GM21367 (cell line): Measurements from ENCODE around the gene AHNAK.

Experiments
- ATAC-seq: cut with Tn5 transposase; IDR thresholded peaks from one replicate; pipeline ENCODE4 v1.9.1; 2021; ENCODE audit not compliant: unreplicated experiment

Gene AHNAK

GRCh38 chr11:62498031-62498430, 48.6 kb downstream of the AHNAK start:
- ATAC-seq, result no peak

DNA sequence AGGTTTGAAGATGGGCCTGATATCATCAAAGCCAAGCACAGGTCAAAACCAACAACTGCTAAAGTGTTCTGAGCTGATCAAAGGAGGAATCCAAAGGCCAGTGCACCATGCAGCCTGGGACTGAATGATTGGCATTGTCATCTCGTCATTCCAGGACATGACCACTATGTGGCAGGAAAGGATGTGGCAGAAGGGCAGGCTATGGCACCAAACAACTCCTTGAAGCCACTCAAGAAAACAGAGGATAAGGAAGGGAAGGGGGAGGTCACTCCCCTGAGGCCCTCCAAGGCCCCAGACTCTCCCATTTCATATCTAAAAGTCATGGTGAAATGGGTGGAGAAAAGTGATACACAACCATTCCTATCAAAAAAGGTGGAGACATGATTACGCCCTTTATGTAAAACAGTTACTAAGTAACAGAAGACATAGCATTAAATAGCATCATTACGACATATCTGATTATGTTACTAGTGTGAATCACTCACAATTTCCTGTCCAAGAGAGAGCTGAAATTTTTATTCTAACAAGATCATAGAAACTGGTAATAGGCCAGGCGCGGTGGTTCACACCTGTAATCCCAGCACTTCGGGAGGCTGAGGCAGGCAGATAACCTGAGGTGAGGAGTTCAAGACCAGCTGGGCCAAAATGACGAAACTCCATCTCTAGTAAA, 49.3 kb downstream of the AHNAK start:
- no peak for ATAC-seq

DNA sequence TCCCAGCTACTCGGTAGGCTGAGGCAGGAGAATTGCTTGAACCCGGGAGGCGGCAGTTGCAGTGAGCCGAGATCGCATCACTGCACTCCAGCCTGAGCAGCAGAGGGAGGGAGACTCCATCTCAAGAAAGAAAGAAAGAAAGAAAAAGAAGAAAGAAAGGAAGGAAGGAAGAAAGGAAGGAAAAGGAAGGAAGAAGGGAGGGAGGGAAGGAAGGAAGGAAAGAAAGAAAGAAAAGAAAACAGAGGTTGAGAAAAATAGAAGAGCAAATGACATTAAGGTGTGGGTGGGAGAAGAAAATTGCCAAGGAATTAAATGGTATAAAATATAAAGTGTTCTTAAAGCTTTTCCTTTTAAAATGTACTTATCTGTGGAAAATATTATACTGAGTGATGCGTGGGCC, 49.9 kb downstream of the AHNAK start:
- no peak for ATAC-seq

DNA sequence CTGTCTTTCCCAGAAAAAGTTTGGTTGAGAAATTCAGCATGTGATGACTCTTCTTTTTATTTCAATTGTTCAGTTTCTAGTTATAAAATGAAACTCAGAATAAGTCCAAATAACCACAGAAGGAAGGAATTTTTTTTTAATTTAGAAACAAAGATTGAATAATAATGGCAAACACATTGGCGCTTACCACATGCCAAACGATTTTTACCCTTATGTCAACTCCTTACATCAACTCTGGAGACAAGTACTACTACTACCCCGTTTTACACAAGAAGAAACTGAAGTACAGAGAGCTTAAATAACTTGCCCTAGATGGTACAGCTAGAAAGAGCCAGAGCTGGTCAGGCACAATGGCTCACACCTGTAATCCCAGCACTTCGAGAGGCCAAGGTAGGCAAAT, 52.4 kb downstream of the AHNAK start:
- no peak for ATAC-seq

DNA sequence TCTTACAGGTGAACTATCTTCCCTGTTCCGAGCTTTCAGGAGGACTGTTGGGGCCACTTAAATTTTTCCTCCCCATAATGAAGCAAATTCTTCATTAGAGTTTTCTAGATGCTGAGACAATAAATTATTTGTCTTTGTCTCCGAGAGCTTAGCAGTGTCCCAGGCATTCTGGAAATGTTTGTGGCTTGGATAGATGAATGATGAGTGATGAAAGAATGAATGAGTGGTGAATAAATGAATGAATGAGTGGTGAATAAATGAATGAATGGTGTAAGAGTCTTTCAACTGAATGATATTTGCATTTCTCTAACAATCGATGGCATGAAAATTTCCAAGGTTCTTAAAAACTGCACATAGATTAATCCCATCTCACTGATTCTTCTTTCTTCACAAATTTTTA, 52.8 kb downstream of the AHNAK start:
- ATAC-seq, result no peak

DNA sequence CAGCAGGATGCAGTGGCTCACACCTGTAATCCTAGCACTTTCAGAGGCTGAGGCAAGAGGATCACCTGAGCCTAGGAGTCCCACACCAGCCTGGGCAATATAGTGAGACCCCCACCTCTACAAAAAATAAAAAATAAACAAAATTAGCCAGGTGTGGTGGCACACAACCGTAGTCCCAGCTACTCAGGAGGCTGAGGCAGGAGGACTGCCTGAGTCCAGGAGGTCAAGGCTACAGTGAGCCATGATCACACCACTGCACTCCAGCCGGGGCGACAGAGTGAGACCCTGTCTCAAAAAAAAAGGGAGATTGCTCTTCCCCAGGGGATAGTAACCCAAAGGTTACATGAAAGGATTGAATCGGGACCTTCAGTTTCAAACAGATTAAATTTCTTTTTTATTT, 54.0 kb downstream of the AHNAK start:
- no peak for ATAC-seq

- ATAC-seq, result no peak
Measured at GRCh38 chr11:62491571-62492329, 54.9 kb downstream of the AHNAK start.

GRCh38 chr11:62489204-62489603, 57.4 kb downstream of the AHNAK start:
- no peak for ATAC-seq

DNA sequence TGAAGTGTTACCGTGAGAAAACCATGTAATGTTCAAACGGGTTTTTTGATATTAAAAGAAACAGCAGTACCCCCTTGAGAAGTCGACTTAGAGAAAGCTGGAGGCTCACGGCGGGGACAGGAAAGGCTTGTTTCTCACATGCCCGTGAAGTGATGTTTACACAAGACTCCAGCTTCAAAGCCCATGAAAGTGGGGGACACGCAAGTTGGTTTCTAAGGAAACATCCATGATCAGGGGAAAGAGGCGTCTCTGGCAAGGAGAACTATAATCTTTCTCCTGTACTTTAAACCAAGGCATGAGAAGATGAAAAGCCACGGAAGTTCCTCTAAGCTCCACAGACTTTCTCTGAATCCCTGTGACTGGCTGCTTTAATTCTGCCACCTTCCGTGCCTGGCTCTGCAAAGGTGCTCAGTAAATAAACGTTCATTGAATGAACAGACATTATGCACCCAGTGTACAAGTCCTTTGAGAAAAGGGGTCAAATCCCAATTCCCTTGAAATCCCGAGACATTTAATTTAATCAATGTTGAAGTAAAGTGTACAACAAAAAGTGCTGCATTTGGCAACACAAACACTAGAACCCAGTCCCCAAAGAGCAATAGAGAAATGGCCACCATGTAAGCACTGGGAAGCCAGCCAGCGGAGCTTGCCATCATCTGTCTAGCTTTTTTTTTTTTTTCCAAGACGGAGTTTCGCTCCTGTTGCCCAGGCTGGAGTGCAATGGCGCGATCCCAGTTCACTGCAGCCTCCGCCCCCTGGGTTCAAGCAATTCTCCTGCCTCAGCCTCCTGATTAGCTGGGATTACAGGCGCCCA, 58.7 kb downstream of the AHNAK start:
- no peak for ATAC-seq

- ATAC-seq, result no peak
Measured at GRCh38 chr11:62487136-62487535, 59.5 kb downstream of the AHNAK start.

DNA sequence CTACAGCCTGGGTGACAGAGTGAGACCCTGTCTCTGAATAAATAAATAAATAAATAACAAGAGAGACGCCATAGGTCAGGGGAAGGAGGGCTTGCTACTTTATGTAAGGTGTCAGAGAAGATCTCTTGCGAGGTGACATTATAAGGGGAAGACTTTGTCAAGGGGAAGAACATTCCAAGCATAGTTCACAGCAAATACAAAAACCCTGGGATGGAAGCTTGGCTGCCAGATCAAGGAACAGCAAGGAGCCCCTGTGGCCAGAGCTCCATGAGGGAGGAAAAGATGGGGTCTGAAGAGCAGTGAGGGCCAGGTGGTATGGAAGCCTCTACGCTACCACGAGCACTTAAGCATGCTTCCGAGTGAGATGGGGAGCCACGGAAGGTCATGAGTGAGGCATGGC, 62.3 kb downstream of the AHNAK start:
- ATAC-seq, result no peak

GRCh38 chr11:62482753-62483152, 63.9 kb downstream of the AHNAK start:
- no peak for ATAC-seq

DNA sequence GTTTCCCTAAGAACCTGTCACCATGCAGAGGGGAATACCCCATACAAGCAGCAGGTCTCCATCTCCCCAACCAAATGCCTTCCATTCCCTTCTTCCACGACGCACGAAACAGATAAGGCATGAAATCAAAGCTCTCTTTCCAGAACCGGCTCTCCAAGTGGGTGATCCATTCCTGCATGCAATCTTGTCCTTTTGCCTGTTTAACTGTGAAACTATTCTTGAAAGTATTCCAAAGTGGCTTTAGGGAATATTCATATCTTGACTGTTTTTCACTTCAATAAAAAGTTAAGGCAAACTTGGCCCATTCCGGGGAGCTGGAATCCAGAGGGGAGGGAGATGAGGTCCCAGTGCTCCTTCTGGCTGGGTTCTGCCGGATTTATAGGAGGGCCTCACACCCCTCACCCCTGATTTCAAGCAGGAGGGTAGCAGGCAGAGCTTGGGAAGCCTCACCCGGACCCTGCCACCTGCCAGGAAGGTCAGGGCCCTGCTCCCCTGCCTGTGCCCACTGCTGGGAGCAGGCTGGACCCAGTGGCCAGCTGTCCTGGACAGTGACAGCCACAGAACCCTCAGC, 66.9 kb downstream of the AHNAK start:
- ATAC-seq, result no peak

DNA sequence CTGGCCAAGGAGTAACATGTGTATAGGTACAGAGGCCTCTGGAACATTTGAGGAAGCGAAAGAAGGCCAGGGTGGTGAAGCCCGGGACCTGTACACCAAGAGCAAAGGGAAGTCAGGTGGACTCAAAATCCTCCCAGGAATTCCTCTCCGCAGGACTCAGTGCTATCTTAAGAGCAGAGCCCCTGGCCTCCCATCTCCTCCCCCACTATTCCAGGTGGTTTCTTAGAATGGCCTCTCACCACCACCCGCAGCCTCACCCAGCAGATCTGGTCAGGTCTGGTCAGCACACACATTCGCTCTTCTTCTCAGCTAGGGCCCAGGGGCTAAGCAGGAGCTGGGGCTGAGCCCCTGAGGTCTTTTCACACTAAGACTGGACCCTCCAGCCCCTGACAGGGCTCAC, 68.7 kb downstream of the AHNAK start:
- ATAC-seq, result no peak

DNA sequence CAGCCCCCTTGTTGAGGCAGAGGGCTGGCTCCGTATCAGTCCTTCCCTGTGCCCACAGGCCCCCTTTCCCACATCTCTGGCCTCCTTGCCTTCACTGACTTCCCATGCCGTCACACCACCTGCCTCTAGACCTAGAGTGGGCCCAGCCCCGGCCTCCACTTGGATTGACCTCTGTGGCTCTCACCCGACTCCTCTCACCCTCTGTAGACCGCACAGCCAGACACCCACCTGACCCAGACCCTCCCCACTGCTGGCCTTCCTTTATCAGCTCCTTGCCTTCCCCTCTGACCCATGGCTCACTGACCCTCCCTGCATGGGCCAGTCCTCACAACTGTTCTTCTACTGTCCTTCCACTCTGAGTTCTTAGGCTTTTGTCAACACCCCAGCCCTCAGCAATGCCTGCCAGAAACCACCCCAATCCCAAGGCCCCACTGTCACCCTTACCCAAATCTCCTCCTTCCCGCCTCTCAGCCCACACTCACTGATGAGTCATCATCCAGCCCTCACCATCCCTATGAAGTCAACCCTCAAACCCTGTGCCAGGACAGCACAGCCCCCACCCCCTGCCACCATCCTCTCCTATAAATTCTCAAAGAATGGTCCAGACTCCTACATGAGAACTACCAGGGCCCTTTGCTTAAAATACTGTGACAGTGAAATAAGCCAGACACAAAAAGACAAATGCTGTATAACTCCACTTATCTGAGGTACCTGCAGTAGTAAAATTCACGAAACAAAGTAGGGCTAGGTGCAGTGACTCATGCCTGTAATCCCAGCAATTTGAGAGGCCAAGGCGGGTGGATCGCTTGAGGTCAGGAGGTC, 74.3 kb downstream of the AHNAK start:
- ATAC-seq, result no peak

DNA sequence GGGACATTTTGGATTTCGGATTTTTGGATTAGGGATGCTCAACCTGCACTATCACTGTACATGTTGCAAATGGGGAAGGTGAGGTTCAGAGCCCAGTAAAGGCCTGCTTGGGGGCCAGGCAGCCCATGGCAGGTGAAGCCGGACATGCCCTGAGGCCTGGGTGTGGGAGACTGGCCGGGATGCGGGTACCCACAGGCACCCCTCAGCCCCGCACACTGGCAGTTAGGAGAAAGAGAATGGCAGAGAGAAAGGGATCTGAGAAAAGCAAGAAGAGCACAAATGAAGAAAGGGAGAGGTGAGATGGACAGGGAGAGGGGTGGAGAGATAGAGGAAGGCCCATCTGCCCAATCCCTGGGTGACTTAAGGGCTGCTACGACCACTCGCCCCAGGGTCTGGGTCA, 75.0 kb downstream of the AHNAK start:
- no peak for ATAC-seq

- no peak for ATAC-seq
Measured at GRCh38 chr11:62468577-62468976, 78.0 kb downstream of the AHNAK start.

DNA sequence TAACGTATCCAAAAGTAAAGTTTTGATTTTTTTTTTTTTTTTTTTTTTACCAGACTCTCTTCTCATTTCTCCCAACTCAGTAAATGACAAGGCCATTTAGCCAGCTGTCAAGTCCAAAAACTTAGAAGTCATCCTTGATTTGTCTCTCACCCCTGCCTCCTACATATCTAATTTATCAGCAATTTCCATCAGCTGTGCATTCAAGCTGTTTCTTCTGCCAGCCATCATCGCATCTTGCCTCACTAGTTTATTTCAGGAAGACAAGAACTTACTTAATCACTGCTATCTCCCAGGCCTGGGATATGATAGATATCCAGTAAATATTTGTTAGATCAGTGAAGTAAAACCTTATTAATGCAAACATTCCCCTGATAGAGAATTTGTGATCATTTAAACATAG, 80.2 kb downstream of the AHNAK start:
- ATAC-seq, result no peak

DNA sequence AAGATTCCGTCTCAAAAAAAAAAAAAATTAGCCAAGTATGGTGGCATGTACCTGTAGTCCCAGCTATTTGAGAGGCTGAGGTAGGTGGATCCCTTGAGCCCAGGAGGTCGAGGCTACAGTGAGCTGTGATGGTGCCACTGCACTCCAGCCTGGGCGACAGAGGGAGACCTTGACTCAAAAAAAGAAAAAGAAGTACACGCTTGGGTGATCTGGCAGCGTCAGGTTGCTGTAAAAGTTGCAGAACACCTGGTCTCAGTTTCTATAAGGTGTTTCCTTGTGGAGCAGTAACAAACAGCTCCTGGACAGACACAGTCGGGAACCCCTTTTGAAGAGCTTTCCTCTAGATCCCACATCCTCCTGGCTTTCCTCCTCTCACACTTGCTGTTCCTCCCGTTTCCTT, 82.0 kb downstream of the AHNAK start:
- ATAC-seq, result no peak

GRCh38 chr11:62463121-62463542, 83.5 kb downstream of the AHNAK start:
- ATAC-seq, result no peak

DNA sequence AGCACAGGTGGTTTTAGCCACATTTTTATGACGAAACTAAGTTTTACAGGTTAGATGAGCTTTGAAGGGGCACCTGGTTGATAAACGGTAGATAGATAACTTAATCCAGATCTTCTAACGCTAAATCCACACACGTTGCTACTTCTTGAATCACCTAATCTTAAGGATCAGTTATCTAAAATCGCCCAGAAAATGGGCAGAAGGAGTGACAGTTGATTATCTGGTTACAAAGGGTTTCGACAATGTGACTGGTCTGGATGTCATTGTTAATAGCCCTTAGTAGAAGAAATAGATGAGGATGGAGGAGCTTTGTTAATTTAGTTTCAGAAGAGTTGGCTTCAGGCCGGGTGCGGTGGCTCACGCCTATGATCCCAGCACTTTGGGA, 84.1 kb downstream of the AHNAK start:
- no peak for ATAC-seq
